Activated T-cell treated with anti-CD3 and anti-CD28 coated beads for 1 hour (primary cell): ENCODE results near the gene SFN.
"Not testable (repeated sequence)": the region's sequence is repeated elsewhere in the genome, so short reads cannot be mapped to it uniquely, and the experiment has no call there.

Experiments
- DNase-seq: peaks from one replicate; pipeline ENCODE4 v3.0.0-alpha.2; 2020; ENCODE audit warnings: low read depth

The SFN gene

GRCh38 chr1:26873097-26873496, 10.1 kb downstream of the SFN start:
- not testable (repeated sequence) for DNase-seq

- DNase-seq, result no peak
Observed at GRCh38 chr1:26874896-26875295, 11.9 kb downstream of the SFN start.

- DNase-seq, result no peak
Observed at GRCh38 chr1:26877326-26877725, 14.4 kb downstream of the SFN start.

DNA sequence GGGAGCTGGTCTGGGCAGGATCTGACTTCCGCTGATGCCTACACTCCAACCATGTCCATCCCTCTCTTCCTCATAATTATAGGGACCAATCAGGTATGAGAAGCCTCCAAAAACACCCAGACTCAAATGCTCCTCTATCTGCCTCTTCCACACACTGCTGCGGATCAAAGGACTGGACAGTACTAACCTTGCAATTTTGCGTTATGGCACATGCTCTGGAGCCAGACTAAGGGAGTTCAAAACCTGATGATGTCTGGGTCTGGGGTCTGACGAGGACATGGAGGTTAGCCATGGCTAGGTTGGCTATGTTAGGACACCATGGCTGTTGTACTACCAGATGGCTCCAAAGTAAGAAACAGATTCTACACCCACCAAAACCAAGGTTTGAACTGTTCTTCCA, 16.8 kb downstream of the SFN start:
- no peak for DNase-seq

DNA sequence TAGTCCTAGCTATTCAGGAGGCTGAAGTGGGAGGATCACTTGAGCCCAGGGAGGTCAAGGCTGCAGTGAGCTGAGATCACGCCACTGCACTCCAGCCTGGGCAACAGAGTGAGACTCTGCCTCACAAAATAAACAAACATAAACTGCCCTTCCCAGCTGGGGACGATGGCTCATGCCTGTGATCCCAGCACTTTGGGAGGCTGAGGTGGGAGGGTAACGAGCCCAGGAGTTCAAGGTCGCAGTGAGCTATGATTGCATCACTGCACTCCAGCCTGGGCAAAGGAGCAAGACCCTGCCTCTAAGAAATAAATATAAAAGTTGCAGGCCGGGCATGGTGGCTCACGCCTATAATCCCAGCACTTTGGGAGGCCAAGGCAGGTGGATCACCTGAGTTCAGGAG, 18.7 kb downstream of the SFN start:
- not testable (repeated sequence) for DNase-seq

DNA sequence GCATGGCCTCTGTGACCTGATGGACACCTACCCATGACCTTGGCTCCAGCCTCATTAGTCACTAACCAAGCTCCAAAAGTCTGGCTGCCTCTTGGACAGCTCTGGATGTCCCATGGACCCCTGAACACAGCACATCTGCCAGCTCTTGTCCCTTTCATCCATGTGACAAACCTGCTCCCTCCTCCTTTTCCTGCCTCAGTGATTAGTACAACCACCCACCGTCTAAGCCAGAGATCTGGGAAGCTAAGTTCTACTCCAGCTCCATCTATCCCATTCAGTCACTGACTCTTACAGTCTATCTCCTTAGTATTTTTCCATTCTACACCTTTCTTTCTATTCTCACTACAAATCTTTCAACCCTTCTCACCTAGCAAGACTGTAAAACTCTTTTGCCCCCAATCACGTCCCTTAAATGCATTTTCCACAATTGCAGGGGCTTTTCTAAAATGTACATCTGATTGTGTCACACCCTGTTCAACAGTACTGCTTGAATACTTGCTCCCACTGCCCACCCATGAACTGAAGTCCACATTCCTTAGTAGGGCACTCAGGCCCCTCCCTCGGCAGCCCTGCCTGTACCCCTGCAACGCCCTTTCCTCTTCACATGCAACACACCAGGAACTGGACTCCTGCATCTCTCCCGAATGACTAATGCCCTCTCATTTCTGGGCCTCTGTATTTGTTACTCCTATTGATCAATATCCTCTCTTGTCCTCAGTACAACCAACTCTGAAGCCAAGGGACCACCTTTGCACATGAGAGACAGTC, 19.9 kb downstream of the SFN start:
- no peak for DNase-seq

GRCh38 chr1:26887125-26887524, 24.2 kb downstream of the SFN start:
- DNase-seq, result no peak

DNA sequence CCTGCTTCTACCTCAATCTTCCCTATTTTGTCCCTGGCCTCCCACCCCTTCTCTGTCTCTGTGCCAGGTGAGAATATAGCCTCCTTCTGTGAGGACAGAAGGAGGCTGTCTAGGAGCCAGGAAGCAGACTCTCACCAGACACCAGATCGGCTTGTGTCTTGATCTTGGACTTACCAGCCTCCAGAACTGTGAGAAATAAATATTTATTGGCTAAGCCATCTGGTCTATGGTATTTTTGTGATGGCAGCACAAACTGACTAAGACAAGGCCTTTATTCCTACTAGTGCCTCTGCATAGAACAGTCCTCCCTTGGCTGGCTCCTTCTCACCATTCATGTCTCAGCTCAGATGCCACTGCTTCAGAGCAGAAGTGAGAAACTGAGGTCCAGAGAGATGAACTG, 25.3 kb downstream of the SFN start:
- no peak for DNase-seq

GRCh38 chr1:26889551-26890466, 26.9 kb downstream of the SFN start, which contains the start of gene GPN2:
GPN2 (minus strand) TSS chr1:26890283; CDS start chr1:26890096, 187 bp downstream.
- peak; percentile 68 for DNase-seq

GRCh38 chr1:26890467-26890796, 27.5 kb downstream of the SFN start:
- DNase-seq, result no peak

GRCh38 chr1:26894263-26894662, 31.3 kb downstream of the SFN start:
- no peak for DNase-seq

- DNase-seq, result no peak
Observed at GRCh38 chr1:26897351-26897750, 34.4 kb downstream of the SFN start.

DNA sequence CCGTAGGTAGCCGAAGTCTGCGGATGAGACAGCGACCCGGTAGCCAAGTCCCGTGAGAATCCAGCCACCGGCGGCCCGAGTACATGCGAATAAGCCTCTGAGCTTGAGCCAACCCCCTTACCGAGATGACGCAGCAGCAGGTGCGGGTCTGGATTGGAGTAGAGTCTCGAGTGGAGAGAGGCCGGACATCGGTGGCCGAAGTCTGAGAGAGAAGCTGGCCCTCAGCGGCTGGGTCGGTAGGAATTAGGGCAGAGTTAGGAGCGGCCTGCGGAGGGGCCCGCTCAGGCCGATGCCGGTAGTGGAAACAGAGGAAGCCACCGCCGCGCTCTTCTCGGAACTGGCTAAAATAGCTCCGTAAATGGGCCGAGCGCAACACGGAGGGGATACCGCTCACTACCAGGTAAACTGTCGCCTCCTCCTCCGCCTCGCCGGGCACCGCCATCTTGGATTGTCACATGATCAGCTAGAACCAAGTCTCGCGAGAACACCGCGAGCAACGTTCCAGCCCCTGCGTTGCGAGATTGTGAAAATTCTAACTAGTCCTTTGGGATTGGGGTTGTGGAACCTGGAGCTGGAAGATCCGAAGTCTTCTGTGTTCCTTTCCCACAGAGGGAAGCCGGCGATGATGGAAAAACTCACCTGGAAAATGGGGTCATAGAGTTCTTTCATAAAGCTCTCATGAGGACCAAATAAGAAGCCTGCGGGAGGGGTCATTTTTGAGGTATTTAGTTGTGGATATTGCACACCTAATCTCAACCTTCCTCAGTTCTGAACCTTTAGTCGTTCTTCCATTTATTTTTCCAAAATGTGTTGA, 37.3 kb downstream of the SFN start, which contains the start of gene GPATCH3:
Gene GPATCH3, minus strand, starts transcription at position 467 of the 814 bp plus-strand sequence. Its CDS starts 25 bp downstream, at position 442.
- DNase-seq, result peak; percentile 83

DNA sequence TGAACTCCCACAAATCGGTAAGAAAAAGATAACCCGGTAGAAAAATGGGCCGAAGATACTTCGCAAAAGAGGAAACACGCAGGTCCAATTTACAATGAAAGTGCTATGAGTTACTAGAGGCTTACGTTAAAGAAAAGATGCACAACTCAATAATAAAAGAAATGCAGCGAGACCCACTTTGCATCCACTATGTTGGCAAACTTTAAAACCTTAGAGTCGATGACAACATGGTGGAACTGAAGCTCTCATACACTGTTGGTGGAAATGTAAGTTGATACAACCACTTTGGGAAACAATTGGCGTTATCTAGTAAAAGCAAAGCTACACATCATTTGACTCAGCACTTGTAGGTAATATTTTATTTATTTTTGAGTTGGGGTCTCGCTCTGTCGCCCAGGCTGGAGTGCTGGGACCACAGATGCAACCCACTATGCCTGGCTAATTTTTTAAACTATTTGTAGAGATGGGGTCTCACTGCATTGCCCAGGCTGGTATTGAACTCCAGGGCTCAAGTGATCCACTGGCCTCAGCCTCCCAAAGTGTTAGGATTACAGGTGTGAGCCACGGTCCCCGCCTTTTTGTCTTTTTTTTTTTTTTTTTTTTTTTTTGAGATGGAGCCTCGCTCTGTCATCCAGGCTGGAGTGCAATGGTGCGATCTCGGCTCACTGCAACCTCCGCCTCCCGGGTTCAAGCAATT, 38.0 kb downstream of the SFN start:
- DNase-seq, result no peak

DNA sequence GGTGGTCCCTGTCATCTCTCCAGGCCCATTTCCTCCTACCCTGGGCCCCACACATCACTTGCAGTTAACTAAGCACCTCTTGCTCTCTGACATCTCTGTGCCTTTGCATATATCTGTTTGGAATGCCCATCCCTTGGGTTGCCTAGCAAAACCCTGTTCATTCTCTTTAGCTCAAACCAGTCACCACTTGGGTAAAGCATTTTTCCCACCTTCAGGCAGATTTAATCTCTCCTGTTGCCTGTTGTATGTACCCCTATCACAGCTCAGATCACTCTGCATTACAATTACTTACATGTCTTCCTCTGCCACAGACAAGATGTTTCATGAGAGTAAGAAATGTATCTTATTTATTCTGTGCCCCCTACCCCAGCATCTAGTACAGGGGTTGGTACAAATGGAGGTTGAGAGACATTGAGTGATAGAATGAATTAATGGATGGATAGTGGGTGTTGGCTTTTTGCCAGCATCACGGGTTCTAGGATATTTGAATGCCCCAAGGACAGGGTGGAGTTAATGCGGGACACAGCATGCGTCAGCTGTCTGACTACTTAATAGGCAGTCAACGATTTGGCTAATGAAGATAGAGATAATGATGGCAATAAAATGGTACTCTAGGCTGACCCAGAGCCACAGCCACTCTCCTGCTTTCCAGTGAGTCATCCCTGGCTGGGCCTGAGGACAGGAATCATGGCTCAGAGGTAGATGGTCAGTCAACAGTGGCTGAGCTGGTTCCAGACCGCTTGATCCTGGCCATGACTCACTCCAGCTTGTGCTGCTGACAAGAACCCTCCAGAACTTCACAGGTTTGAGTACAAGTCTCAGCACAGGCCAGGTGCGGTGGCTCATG, 44.3 kb downstream of the SFN start:
- DNase-seq, result no peak

DNA sequence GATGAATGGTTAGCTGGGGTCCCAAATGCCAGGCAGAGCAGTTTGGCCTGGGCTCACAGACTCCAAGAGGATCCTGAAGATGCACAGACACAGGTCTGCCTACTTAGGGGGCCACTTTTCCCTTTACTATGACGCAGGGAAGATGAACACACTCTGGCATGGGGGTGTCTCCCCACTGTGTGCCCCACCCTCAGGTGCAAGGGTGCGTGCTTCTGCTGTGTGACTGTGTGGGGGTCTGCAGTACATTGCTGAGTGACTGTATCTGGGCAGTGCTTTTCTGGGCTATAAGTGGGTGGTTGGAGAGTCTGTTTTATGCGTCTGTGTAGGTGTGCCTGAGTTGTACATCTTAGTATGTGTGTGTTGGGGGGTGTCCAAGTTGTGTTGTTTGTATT, 47.0 kb downstream of the SFN start:
- no peak for DNase-seq

GRCh38 chr1:26910343-26911160, 47.6 kb downstream of the SFN start:
- no peak for DNase-seq

DNA sequence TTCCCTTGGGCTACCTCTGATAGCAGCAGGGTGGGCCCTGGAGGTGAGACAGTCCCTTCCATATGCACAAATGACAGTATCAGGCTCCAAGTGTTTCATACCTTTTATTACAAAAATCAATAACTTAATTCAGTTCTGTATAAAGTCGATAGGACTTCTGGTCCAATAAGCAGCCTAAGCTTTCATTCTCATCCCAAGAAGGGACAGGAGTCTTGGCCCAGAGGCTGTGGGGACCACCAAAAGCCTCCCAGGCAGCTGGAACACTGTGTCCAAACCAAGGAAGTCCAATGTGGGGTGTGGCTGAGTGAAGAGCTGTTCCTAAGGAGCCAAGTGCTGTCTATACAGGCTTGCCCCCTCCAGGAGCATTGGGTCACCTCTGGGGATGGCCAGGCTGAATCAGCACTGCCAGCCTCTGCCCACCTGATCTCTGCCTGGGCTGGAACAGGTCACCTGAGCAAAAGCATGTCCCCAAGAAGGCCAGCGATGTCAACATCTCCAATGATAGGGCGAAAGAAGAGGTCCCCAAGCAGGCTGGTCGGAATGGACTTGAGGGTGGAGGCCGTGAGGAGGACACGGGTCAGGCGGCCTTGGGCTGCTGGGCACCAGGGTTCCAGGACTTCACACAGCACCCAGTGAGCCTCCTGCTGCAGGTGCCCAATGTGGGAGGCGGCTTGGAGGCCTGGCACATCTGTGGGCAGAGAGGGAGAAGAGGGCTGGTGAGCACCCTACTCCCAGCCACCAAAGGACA, 48.6 kb downstream of the SFN start:
- no peak for DNase-seq

- DNase-seq, result no peak
Observed at GRCh38 chr1:26912147-26912490, 49.2 kb downstream of the SFN start.
